Measurements from ENCODE around the gene CAPRIN1. TPM values are rescaled to one million over a fixed set of nuclear protein-coding genes. Genes with fewer than 3 reads are reported as not detected.
A peak's percentile ranks its signal among the peaks of the same experiment; 100 is the strongest.

Gene CAPRIN1
- total RNA-seq, 1 experiment from 2014 or later, result 301 TPM

DNA sequence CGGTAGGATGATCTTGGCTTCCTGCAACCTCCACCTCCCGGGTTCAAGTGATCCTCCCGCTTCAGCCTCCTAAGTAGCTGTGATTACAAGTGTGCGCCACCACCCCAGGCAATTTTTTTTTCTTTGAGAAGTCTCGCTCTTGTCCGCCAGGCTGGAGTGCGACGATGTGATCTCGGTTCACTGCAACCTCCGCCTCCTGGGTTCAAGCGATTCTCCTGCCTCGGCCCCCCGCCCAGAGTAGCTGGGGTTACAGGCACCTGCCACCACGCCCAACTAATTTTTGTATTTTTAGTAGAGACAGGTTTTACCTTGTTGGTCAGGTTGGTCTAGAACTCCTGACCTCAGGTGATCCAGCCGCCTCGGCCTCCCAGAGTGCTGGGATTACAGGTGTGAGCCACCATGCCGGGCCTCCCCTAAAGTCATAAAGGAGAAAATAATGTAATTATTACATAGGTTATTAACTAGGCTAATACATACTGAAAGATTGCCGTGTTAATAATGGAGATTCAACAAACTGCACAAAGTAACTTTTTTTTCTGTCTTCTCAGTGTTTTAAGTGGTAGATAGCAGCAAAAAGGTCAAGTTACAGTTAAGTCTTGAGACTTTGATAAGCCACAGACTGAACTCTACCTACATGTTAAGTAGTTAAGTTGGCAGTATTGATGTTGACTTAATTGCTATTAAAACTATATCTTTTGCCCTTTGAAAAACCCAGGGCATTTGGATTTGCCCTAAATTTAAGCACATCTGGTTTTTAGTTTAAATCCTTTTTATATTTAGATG lies 3.9 kb downstream of the CAPRIN1 start:
- Mint-ChIP-seq H3K4me1 (peaks cover 29 to 43% of the 10 kb centered on the region in 2 experiments), H3K36me3 (ENCODE audit: insufficient read depth in 1 of 3, low read depth in 3 of 3) (peaks cover 29 to 52% (median 44%) of the 10 kb centered on the region in 3 experiments), H3K27me3 (ENCODE audit: low read depth) (no peaks in the 10 kb centered on the region; the same call in 1 of the 2 replicates), H3K9me3 (peaks cover 5 to 6% of the 10 kb centered on the region in 2 experiments; a peak in 4 of 5 replicates), H3K27ac (peak overlapping the region in 1 of 3 experiments; percentile 91; a peak in 3 of 7 replicates), H3K4me3 (peak overlapping the region; percentile 99)
- TF ChIP-seq, protein P1, sequence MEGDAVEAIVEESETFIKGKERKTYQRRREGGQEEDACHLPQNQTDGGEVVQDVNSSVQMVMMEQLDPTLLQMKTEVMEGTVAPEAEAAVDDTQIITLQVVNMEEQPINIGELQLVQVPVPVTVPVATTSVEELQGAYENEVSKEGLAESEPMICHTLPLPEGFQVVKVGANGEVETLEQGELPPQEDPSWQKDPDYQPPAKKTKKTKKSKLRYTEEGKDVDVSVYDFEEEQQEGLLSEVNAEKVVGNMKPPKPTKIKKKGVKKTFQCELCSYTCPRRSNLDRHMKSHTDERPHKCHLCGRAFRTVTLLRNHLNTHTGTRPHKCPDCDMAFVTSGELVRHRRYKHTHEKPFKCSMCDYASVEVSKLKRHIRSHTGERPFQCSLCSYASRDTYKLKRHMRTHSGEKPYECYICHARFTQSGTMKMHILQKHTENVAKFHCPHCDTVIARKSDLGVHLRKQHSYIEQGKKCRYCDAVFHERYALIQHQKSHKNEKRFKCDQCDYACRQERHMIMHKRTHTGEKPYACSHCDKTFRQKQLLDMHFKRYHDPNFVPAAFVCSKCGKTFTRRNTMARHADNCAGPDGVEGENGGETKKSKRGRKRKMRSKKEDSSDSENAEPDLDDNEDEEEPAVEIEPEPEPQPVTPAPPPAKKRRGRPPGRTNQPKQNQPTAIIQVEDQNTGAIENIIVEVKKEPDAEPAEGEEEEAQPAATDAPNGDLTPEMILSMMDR (conservative IDR thresholded peaks at IDR 0.05), result no peak
- H3K79me2 ChIP-seq (ENCODE audit: insufficient read depth, low read length), result peaks cover 67% of the 10 kb centered on the region
- H2BK5ac ChIP-seq (ENCODE audit: insufficient read length, low read length), result no peak overlapping the region
- H3K14ac ChIP-seq (ENCODE audit: insufficient read depth, low read length), result no peak overlapping the region
- no peak overlapping the region for H4K5ac ChIP-seq (ENCODE audit: insufficient read length, low read depth, low read length)
- no peaks in the 10 kb centered on the region for H3K9me3 ChIP-seq (ENCODE audit: control insufficient read depth, low read depth, low read length)
- H3T11ph ChIP-seq (ENCODE audit: low read length), result no peak overlapping the region
- H2AK5ac ChIP-seq (ENCODE audit: insufficient read length, low read length), result no peak overlapping the region
- H3K79me1 ChIP-seq (ENCODE audit: insufficient read depth, low read depth, low read length, poor library complexity, severe bottlenecking), result no peaks in the 10 kb centered on the region
- H3K23ac ChIP-seq (ENCODE audit: insufficient read length, low read depth, low read length), result no peak overlapping the region
- no peak for DNase-seq
- H3K27me3 ChIP-seq (ENCODE audit: insufficient read depth, low read length), result no peaks in the 10 kb centered on the region
- no peaks in the 10 kb centered on the region for H4K20me1 ChIP-seq (ENCODE audit: control insufficient read depth, insufficient read depth, insufficient read length)
- no peak overlapping the region for H4K91ac ChIP-seq (ENCODE audit: insufficient read length, low read depth, low read length)
- H4K8ac ChIP-seq (replicated peaks; ENCODE audit: insufficient read length, low read depth, low read length), result no peak overlapping the region
- H3K4me2 ChIP-seq (ENCODE audit: insufficient read depth, insufficient read length, low read length), result peak overlapping the region; percentile 16
- H2BK20ac ChIP-seq (ENCODE audit: low read depth, low read length, poor library complexity, severe bottlenecking), result no peak overlapping the region
- no peak overlapping the region for H2BK15ac ChIP-seq (ENCODE audit: low read depth, low read length)
- no peak overlapping the region for H3K9ac ChIP-seq (ENCODE audit: extremely low read depth, insufficient read length, low read length)
- no peaks in the 10 kb centered on the region for H3K23me2 ChIP-seq (ENCODE audit: insufficient read length, low read depth, low read length, poor library complexity, severe bottlenecking)
- no peak overlapping the region for H3K27ac ChIP-seq (ENCODE audit: insufficient read length, low read depth, low read length)
- H3K18ac ChIP-seq (ENCODE audit: insufficient read length, low read depth, low read length), result no peak overlapping the region
- no peak overlapping the region for H2AFZ ChIP-seq (ENCODE audit: low read length)
- H3K4ac ChIP-seq (ENCODE audit: low read depth, low read length), result no peak overlapping the region
- no peak overlapping the region for H2BK120ac ChIP-seq (ENCODE audit: low read depth, low read length, poor library complexity, severe bottlenecking)
- H3K4me1 ChIP-seq (ENCODE audit: insufficient read depth, low read length), result no peaks in the 10 kb centered on the region
- WGBS (ENCODE audit: extremely low coverage, insufficient read length, low lambda C conversion rate), result no CpG with 5 or more reads among the region's 18 CpGs
- H2BK12ac ChIP-seq (ENCODE audit: insufficient read length, low read depth, low read length), result no peak overlapping the region
- H3K56ac ChIP-seq (ENCODE audit: insufficient read length, low read depth, low read length), result no peak overlapping the region
